Stomach smooth muscle (tissue), 2 donors: Measurements from ENCODE around the gene PWWP3B.
"Not testable (repeated sequence)": the region's sequence is repeated elsewhere in the genome, so short reads cannot be mapped to it uniquely, and the experiment has no call there.

Experiments used
- H3K27ac ChIP-seq: one replicate; pipeline ENCODE4 v1.7.0; 2013; ENCODE audit warnings: mild to moderate bottlenecking, low read length, inconsistent platforms
- H3K27me3 ChIP-seq, 2 donors: one replicate each; pipeline ENCODE4 v1.7.0; 2013; ENCODE audit warnings: low read length in 2 of 2; ENCODE audit not compliant: insufficient read depth in 2 of 2, control insufficient read depth in 1 of 2
- H3K36me3 ChIP-seq, 2 donors: one replicate each; pipeline ENCODE4 v1.7.0; 2013; ENCODE audit warnings: low read length in 2 of 2; ENCODE audit not compliant: control insufficient read depth in 2 of 2, insufficient read depth in 2 of 2
- H3K4me1 ChIP-seq: one replicate; pipeline ENCODE4 v1.7.0; 2013; ENCODE audit warnings: low read length; ENCODE audit not compliant: control insufficient read depth, insufficient read depth
- H3K4me3 ChIP-seq, 2 donors: one replicate each; pipeline ENCODE4 v1.7.0; 2013; ENCODE audit warnings: low read length in 2 of 2
- H3K9ac ChIP-seq, 2 donors: one replicate each; pipeline ENCODE4 v1.7.0; 2013; ENCODE audit warnings: low read length in 2 of 2, mild to moderate bottlenecking in 1 of 2
- H3K9me3 ChIP-seq, 2 donors: one replicate each; pipeline ENCODE4 v1.7.0; 2013; ENCODE audit warnings: low read length in 2 of 2; ENCODE audit not compliant: control insufficient read depth in 2 of 2
- donor health status: healthy.
- donor health status: Pancreatic carcinoma.

Gene PWWP3B

GRCh38 chrX:106183685-106184084, 15.6 kb downstream of the PWWP3B start:
- not testable (repeated sequence) for H3K4me3 ChIP-seq, H3K27ac ChIP-seq, H3K36me3 ChIP-seq, H3K9me3 ChIP-seq, H3K9ac ChIP-seq, H3K4me1 ChIP-seq, H3K27me3 ChIP-seq

GRCh38 chrX:106201502-106202178, 33.5 kb downstream of the PWWP3B start:
- Histone ChIP-seq H3K27me3 (no peaks in the 10 kb centered on the region), H3K9ac (no peak overlapping the region), H3K9me3 (no peaks in the 10 kb centered on the region), H3K4me3 (no peak overlapping the region), H3K4me1 (no peaks in the 10 kb centered on the region), H3K36me3 (no peaks in the 10 kb centered on the region), H3K27ac (no peak overlapping the region)

GRCh38 chrX:106203315-106203714, 35.2 kb downstream of the PWWP3B start:
- Histone ChIP-seq H3K4me1 (no peaks in the 10 kb centered on the region), H3K27me3 (no peaks in the 10 kb centered on the region), H3K9ac (no peak overlapping the region), H3K36me3 (no peaks in the 10 kb centered on the region), H3K27ac (no peak overlapping the region), H3K9me3 (no peaks in the 10 kb centered on the region), H3K4me3 (no peak overlapping the region)

- H3K4me1 ChIP-seq, result no peaks in the 10 kb centered on the region
- H3K27ac ChIP-seq, result no peak overlapping the region
- no peaks in the 10 kb centered on the region for H3K36me3 ChIP-seq
- H3K4me3 ChIP-seq, result no peak overlapping the region
- H3K9me3 ChIP-seq, result no peaks in the 10 kb centered on the region
- H3K9ac ChIP-seq, result no peak overlapping the region
- H3K27me3 ChIP-seq, result peaks cover 0 to 2% of the 10 kb centered on the region in 2 donors
Measured at GRCh38 chrX:106208154-106208553, 40.0 kb downstream of the PWWP3B start.
